ENCODE data around the gene TGFBR3.

Gene TGFBR3

GRCh38 chr1:91682882-91683597 lies 202.9 kb downstream of the TGFBR3 start:
- peaks cover 67% of the 10 kb centered on the region for H3K4me1 Mint-ChIP-seq
- H3K9me3 Mint-ChIP-seq, result no peaks in the 10 kb centered on the region
- H3K27me3 Mint-ChIP-seq (ENCODE audit: low read depth), result no peaks in the 10 kb centered on the region
- H3K36me3 Mint-ChIP-seq (ENCODE audit: low read depth), result peaks cover 35% of the 10 kb centered on the region
- H3K4me3 Mint-ChIP-seq, result no peak overlapping the region
- peak overlapping the region; percentile 69 to 98 (median 95) for H3K27ac Mint-ChIP-seq
- no peak for TF ChIP-seq CTCF (IDR thresholded peaks at IDR 0.05; ENCODE audit: unreplicated experiment in 3 of 3)

GRCh38 chr1:91680556-91681155 lies 205.3 kb downstream of the TGFBR3 start:
- no peak overlapping the region for H3K4me3 Mint-ChIP-seq
- H3K36me3 Mint-ChIP-seq (ENCODE audit: low read depth), result peaks cover 24% of the 10 kb centered on the region
- no peak for TF ChIP-seq CTCF (IDR thresholded peaks at IDR 0.05; ENCODE audit: unreplicated experiment in 3 of 3)
- peak overlapping the region; percentile 40 to 80 (median 45) for H3K27ac Mint-ChIP-seq
- H3K9me3 Mint-ChIP-seq, result no peaks in the 10 kb centered on the region
- peaks cover 44% of the 10 kb centered on the region for H3K4me1 Mint-ChIP-seq
- H3K27me3 Mint-ChIP-seq (ENCODE audit: low read depth), result no peaks in the 10 kb centered on the region

GRCh38 chr1:91679446-91679845 lies 206.5 kb downstream of the TGFBR3 start:
- Mint-ChIP-seq H3K36me3 (ENCODE audit: low read depth) (peaks cover 24% of the 10 kb centered on the region), H3K9me3 (no peaks in the 10 kb centered on the region), H3K4me1 (peaks cover 34% of the 10 kb centered on the region), H3K27me3 (ENCODE audit: low read depth) (no peaks in the 10 kb centered on the region), H3K4me3 (no peak overlapping the region), H3K27ac (peak overlapping the region; percentile 40 to 80 (median 45))
- no peak for TF ChIP-seq CTCF (IDR thresholded peaks at IDR 0.05; ENCODE audit: unreplicated experiment in 3 of 3)

- no peak for TF ChIP-seq CTCF (IDR thresholded peaks at IDR 0.05; ENCODE audit: unreplicated experiment in 3 of 3)
- peaks cover 31% of the 10 kb centered on the region for H3K4me1 Mint-ChIP-seq
- H3K4me3 Mint-ChIP-seq, result no peak overlapping the region
- peaks cover 13% of the 10 kb centered on the region for H3K36me3 Mint-ChIP-seq (ENCODE audit: low read depth)
- no peaks in the 10 kb centered on the region for H3K9me3 Mint-ChIP-seq
- peak overlapping the region in 1 of 3 experiments; percentile 6 for H3K27ac Mint-ChIP-seq
- H3K27me3 Mint-ChIP-seq (ENCODE audit: low read depth), result no peaks in the 10 kb centered on the region
Observed at GRCh38 chr1:91676030-91676429, 209.9 kb downstream of the TGFBR3 start.

GRCh38 chr1:91674107-91674506 lies 211.8 kb downstream of the TGFBR3 start:
- TF ChIP-seq CTCF (IDR thresholded peaks at IDR 0.05; ENCODE audit: unreplicated experiment in 3 of 3), result no peak
- Mint-ChIP-seq H3K4me3 (no peak overlapping the region), H3K27ac (peak overlapping the region; percentile 82 to 90 (median 90)), H3K4me1 (peaks cover 12% of the 10 kb centered on the region), H3K27me3 (ENCODE audit: low read depth) (peaks cover 3% of the 10 kb centered on the region), H3K36me3 (ENCODE audit: low read depth) (peaks cover 4% of the 10 kb centered on the region), H3K9me3 (no peaks in the 10 kb centered on the region)

All from nephron (organoid).